Osteoblast (primary cell): ENCODE results near the gene TACC2. TPM values are rescaled to one million over a fixed set of nuclear protein-coding genes. Genes with fewer than 3 reads are reported as not detected.

ENCODE experiments used
- DNase-seq: peaks from one replicate; pipeline ENCODE4 v3.0.0; 2011; ENCODE audit warnings: low spot score, mixed read lengths; ENCODE audit not compliant: insufficient read length; ENCODE audit errors: missing footprints
- H2AFZ ChIP-seq: 2 replicates; pipeline ENCODE4 v1.6.0; 2011; ENCODE audit warnings: mild to moderate bottlenecking, low read length
- H3K27ac ChIP-seq: 2 replicates; pipeline ENCODE4 v1.5.1; 2011; ENCODE audit warnings: mild to moderate bottlenecking, low read depth, low read length, moderate library complexity
- H3K27me3 ChIP-seq: 2 replicates; pipeline ENCODE4 v1.6.0; 2012; ENCODE audit warnings: mild to moderate bottlenecking, control low read depth, inconsistent platforms, low read length, moderate library complexity; ENCODE audit not compliant: insufficient read depth
- H3K36me3 ChIP-seq: 2 replicates; pipeline ENCODE4 v1.5.1; 2011; ENCODE audit warnings: mild to moderate bottlenecking, low read length, control low read depth, moderate library complexity; ENCODE audit not compliant: insufficient read depth
- H3K4me1 ChIP-seq: 2 replicates; pipeline ENCODE4 v1.5.1; 2011; ENCODE audit warnings: mild to moderate bottlenecking, low read length, control low read depth, moderate library complexity; ENCODE audit not compliant: insufficient read depth
- H3K4me2 ChIP-seq: 2 replicates; pipeline ENCODE4 v1.6.0; 2011; ENCODE audit warnings: mild to moderate bottlenecking, low read length; ENCODE audit not compliant: insufficient read depth
- H3K4me3 ChIP-seq: fragments of 200-600 bp; sonication (generic); 3 replicates; pipeline ENCODE4 v1.5.1; 2012; ENCODE audit warnings: mild to moderate bottlenecking, low read length, inconsistent platforms; ENCODE audit not compliant: insufficient read depth
- H3K79me2 ChIP-seq: 2 replicates; pipeline ENCODE4 v1.6.0; 2012; ENCODE audit warnings: mild to moderate bottlenecking, low read length, control low read depth, inconsistent platforms; ENCODE audit not compliant: insufficient read depth
- H3K9me3 ChIP-seq: 2 replicates; pipeline ENCODE4 v1.5.1; 2011; ENCODE audit warnings: low read depth, low read length, control low read depth
- H4K20me1 ChIP-seq: 2 replicates; pipeline ENCODE4 v1.6.0; 2012; ENCODE audit warnings: mild to moderate bottlenecking, low read length, control low read depth; ENCODE audit not compliant: insufficient read depth
- CTCF ChIP-seq: IDR thresholded peaks from 2 replicates; pipeline ENCODE4 v1.5.1; 2011; ENCODE audit warnings: mild to moderate bottlenecking, low read depth, low read length, moderate library complexity; ENCODE audit errors: extremely low read depth
- total RNA-seq: library from RNA; depleted of rRNA; stranded (reverse); fragments of >200 nt; gene quantifications from 2 replicates; pipeline ENCODE4 v1.2.3, GENCODE V29; 2012

TACC2 gene
- total RNA-seq, 1 donor: 5.8 TPM

GRCh38 chr10:122172361-122173008 lies 183.5 kb downstream of the TACC2 start:
- no peak for TF ChIP-seq CTCF
- H2AFZ ChIP-seq: no peak overlapping the region
- H3K27ac ChIP-seq: no peak overlapping the region
- H3K36me3 ChIP-seq: no peaks in the 10 kb centered on the region
- H3K4me3 ChIP-seq: no peak overlapping the region
- peak; percentile 42 for DNase-seq
- no peaks in the 10 kb centered on the region for H3K9me3 ChIP-seq
- H3K4me1 ChIP-seq: peaks cover 9% of the 10 kb centered on the region
- peaks cover 5% of the 10 kb centered on the region for H4K20me1 ChIP-seq
- H3K27me3 ChIP-seq: no peaks in the 10 kb centered on the region
- no peak overlapping the region for H3K4me2 ChIP-seq
- no peaks in the 10 kb centered on the region for H3K79me2 ChIP-seq

- Histone ChIP-seq H3K4me1 (peaks cover 9% of the 10 kb centered on the region), H2AFZ (no peak overlapping the region), H3K4me3 (no peak overlapping the region), H3K36me3 (no peaks in the 10 kb centered on the region), H3K9me3 (no peaks in the 10 kb centered on the region), H3K4me2 (no peak overlapping the region), H4K20me1 (peaks cover 4% of the 10 kb centered on the region), H3K27me3 (no peaks in the 10 kb centered on the region), H3K27ac (no peak overlapping the region), H3K79me2 (no peaks in the 10 kb centered on the region)
- TF ChIP-seq CTCF: no peak
- peak; percentile 18 for DNase-seq
Observed at GRCh38 chr10:122173337-122173736, 184.4 kb downstream of the TACC2 start.

- peaks cover 4% of the 10 kb centered on the region for H4K20me1 ChIP-seq
- H3K9me3 ChIP-seq: no peaks in the 10 kb centered on the region
- no peak overlapping the region for H3K27ac ChIP-seq
- TF ChIP-seq CTCF: no peak
- H3K4me2 ChIP-seq: no peak overlapping the region
- H3K36me3 ChIP-seq: no peaks in the 10 kb centered on the region
- no peaks in the 10 kb centered on the region for H3K79me2 ChIP-seq
- no peak overlapping the region for H3K4me3 ChIP-seq
- DNase-seq: peak; percentile 48
- peaks cover 9% of the 10 kb centered on the region for H3K4me1 ChIP-seq
- H2AFZ ChIP-seq: no peak overlapping the region
- H3K27me3 ChIP-seq: no peaks in the 10 kb centered on the region
Observed at GRCh38 chr10:122173766-122174435, 184.9 kb downstream of the TACC2 start.
